Superior temporal gyrus (tissue), 1 donor: ENCODE results near the gene VMP1.
A peak's percentile ranks its signal among the peaks of the same experiment; 100 is the strongest.
"Not testable (repeated sequence)": the region's sequence is repeated elsewhere in the genome, so short reads cannot be mapped to it uniquely, and the experiment has no call there.

Source experiments
- DNase-seq: peaks from one replicate; pipeline ENCODE4 v3.0.0-alpha.2; 2016; ENCODE audit errors: extremely low spot score

VMP1 gene

GRCh38 chr17:59811209-59811608 is 103.8 kb downstream of the VMP1 start:
- DNase-seq: no peak

GRCh38 chr17:59812139-59812538 is 104.7 kb downstream of the VMP1 start:
- DNase-seq: no peak

- DNase-seq: peak; percentile 4
These were observed 106.8 kb downstream of the VMP1 start for GRCh38 chr17:59814276-59814675.

GRCh38 chr17:59814685-59815084 is 107.2 kb downstream of the VMP1 start:
- DNase-seq: no peak

GRCh38 chr17:59815965-59816364 is 108.5 kb downstream of the VMP1 start:
- DNase-seq: no peak

GRCh38 chr17:59825533-59826322 is 118.3 kb downstream of the VMP1 start:
- peak; percentile 3 for DNase-seq

GRCh38 chr17:59826706-59827453 is 119.4 kb downstream of the VMP1 start:
- peak; percentile 4 for DNase-seq

- peak; percentile 5 for DNase-seq
These were observed 120.4 kb downstream of the VMP1 start for GRCh38 chr17:59827721-59828477.

- no peak for DNase-seq
These were observed 121.0 kb downstream of the VMP1 start for GRCh38 chr17:59828478-59828760.

- not testable (repeated sequence) for DNase-seq
These were observed 121.4 kb downstream of the VMP1 start for GRCh38 chr17:59828819-59829216.

- DNase-seq: peak; percentile 5
These were observed 122.0 kb downstream of the VMP1 start for GRCh38 chr17:59829217-59830006.

GRCh38 chr17:59830007-59830630 is 122.7 kb downstream of the VMP1 start:
- peak; percentile 4 for DNase-seq

GRCh38 chr17:59830846-59831486 is 123.5 kb downstream of the VMP1 start:
- DNase-seq: no peak

- no peak for DNase-seq
These were observed 125.5 kb downstream of the VMP1 start for GRCh38 chr17:59832883-59833379.

GRCh38 chr17:59837308-59838051 is 130.0 kb downstream of the VMP1 start:
- DNase-seq: peak; percentile 53

- no peak for DNase-seq
These were observed 130.8 kb downstream of the VMP1 start for GRCh38 chr17:59838052-59838916.

GRCh38 chr17:59839651-59840328 is 132.3 kb downstream of the VMP1 start:
- no peak for DNase-seq
